Central memory CD8-positive, alpha-beta T cell (primary cell): ENCODE data around the gene MID1.

Experiments used
- ATAC-seq: fragments of 150-1000 bp; cut with Tn5 transposase; replicated peaks from 2 replicates; pipeline ENCODE4 v1.10.0; 2022; ENCODE audit warnings: mild to moderate bottlenecking, moderate FRiP score, moderate number of reproducible peaks; ENCODE audit not compliant: poor library complexity, severe bottlenecking; ENCODE audit errors: extremely low read depth
- DNase-seq, 2 donors: peaks; one replicate each; pipeline ENCODE4 v3.0.0; 2021; ENCODE audit warnings: low spot score in 2 of 2
- H3K27ac Mint-ChIP-seq: one replicate; pipeline ENCODE4 v1.8.0; 2022; ENCODE audit warnings: low read depth, mild to moderate bottlenecking, moderate library complexity, mixed read lengths
- H3K27me3 Mint-ChIP-seq: one replicate; pipeline ENCODE4 v1.8.0; 2022; ENCODE audit warnings: mixed read lengths
- H3K36me3 Mint-ChIP-seq: one replicate; pipeline ENCODE4 v1.8.0; 2022; ENCODE audit warnings: mild to moderate bottlenecking, moderate library complexity, mixed read lengths; ENCODE audit not compliant: insufficient read depth
- H3K4me1 Mint-ChIP-seq: one replicate; pipeline ENCODE4 v1.8.0; 2022; ENCODE audit warnings: mixed read lengths
- H3K4me3 Mint-ChIP-seq: one replicate; pipeline ENCODE4 v1.8.0; 2022; ENCODE audit warnings: mild to moderate bottlenecking, moderate library complexity, mixed read lengths
- H3K9me3 Mint-ChIP-seq: one replicate; pipeline ENCODE4 v1.8.0; 2022; ENCODE audit warnings: mixed read lengths

The MID1 gene

DNA sequence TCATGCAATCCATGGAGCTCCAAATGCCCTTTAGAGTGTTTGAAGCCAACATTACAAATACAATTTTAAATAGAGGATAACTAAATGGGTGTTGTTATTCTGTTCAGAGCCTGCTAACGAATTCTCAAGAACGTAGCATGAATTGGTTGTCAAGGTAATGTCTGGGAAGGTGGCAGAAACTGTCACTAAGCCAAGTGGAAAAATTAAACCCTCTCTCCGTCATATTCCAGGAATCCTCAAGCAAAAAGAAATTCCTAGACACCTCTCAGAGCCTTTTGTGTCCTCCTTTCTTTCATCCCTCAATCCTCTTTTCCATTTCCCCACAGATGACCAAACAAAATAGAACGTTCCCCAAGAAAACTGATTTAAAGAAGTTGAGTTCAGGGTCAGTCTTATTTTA is 204.0 kb downstream of the MID1 start:
- Mint-ChIP-seq H3K9me3 (no peaks in the 10 kb centered on the region), H3K27ac (no peak overlapping the region), H3K4me1 (no peaks in the 10 kb centered on the region), H3K4me3 (no peak overlapping the region), H3K27me3 (no peaks in the 10 kb centered on the region), H3K36me3 (no peaks in the 10 kb centered on the region)
- DNase-seq, result no peak
- no peak for ATAC-seq

DNA sequence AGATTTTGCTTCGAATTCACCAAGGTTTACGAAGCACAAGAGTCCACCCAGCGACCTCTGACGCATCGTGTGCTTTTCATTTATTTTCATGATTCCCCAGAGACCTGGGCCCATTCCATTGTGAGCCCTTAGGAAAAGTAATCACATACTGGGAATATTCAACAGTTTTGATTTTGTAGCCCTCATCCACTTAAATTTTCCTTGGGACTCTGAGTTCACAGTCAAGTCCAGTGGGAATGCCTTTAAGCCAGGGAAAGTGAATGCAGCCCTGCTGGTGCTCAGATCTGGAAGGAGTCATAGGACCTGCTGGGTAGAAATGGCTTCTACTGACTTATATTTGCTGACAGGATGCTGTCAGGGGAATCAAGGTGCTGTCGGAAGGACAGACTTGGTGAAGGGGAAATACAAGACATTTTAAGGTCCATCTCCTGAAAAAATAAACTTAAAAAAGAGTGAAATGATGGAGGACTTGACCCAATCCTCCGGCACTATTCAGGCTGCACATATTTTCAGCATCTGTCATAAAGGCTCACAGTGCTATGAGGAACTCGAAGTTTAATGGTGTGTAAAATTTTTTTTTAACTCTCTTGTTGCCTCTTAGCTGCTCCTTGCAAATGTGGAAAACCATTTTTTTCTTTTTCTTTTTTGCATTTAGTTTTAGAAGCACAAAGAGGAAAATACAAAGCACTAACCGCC is 204.9 kb downstream of the MID1 start:
- Mint-ChIP-seq H3K9me3 (no peaks in the 10 kb centered on the region), H3K4me3 (no peak overlapping the region), H3K27ac (no peak overlapping the region), H3K27me3 (no peaks in the 10 kb centered on the region), H3K4me1 (no peaks in the 10 kb centered on the region), H3K36me3 (no peaks in the 10 kb centered on the region)
- no peak for DNase-seq
- ATAC-seq, result no peak

DNA sequence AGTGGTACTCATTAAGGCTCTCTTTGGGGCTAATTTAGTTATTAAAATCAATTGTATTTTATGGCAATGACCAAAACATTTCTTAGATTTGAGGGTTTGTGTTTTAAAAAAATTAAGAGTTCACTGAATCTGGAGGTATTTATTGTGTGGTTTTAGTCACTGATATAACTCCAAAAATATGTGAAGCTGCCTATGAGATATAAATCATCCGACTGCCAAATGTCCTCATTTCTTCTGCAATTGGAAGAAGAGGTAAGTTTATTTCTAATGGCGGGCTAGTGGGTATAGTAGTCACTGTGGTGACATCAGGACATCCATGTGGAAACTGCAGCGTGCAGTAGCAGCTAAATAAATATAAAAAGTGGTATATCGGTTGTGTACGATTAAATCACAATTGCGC is 205.5 kb downstream of the MID1 start:
- no peak overlapping the region for H3K4me3 Mint-ChIP-seq
- H3K4me1 Mint-ChIP-seq, result no peaks in the 10 kb centered on the region
- no peak for ATAC-seq

DNA sequence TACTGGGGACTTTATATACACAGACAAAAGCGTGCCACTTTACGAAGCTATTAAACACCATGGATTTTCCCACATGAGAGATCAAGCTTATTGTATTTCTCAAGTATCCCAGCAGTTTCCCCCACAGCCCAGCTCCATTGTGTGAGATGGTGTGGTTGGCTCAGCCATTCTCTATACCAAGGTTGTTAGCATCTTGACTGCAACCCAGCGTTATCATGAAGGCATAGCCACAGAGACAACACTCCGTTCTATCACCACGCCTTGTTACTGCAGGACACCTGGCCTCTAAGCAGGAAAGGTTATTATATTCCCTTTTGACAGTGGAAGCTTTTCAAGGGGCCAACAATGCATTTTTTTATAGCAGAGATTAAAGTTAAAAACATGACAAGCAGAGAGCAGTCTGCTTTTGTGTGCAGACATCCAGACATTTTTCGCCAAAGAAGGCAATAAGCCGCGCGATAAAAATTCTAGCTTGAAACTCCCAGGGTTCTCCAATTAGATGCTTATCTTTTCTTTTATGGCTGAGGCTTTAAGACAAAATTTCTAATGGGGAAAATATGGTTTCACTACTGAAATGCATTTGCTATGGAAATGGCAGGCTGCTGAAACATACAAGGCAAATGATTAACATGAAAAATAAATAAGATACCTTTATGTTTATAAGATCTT is 206.1 kb downstream of the MID1 start:
- no peak for DNase-seq
- H3K36me3 Mint-ChIP-seq, result no peaks in the 10 kb centered on the region
- H3K4me3 Mint-ChIP-seq, result no peak overlapping the region
- no peaks in the 10 kb centered on the region for H3K9me3 Mint-ChIP-seq
- no peaks in the 10 kb centered on the region for H3K27me3 Mint-ChIP-seq
- H3K27ac Mint-ChIP-seq, result no peak overlapping the region
- no peak for ATAC-seq
- H3K4me1 Mint-ChIP-seq, result no peaks in the 10 kb centered on the region

More for the DNA sequence above, 205.5 kb downstream of the MID1 start:
- Mint-ChIP-seq H3K9me3 (no peaks in the 10 kb centered on the region), H3K36me3 (no peaks in the 10 kb centered on the region), H3K27ac (no peak overlapping the region), H3K27me3 (no peaks in the 10 kb centered on the region)
- no peak for DNase-seq

DNA sequence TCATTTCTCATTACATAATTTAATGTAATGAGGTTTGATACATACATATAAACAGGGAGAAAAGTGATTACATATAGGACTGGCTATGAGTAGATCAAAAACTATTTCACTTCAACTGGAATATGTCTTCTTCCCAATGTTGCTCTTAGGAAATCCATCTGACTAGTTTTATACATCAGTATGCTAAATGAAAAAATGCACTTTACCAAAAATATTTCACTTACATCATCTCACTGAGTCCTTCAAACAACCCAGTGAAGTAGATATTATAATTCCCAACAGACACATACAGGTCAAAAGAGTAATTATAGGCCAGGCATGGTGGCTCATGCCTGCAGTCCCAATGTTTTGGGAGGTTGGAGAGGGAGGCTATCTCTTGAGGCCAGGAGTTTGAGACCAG is 215.9 kb downstream of the MID1 start:
- no peak for DNase-seq
- peaks cover 2% of the 10 kb centered on the region for H3K36me3 Mint-ChIP-seq
- H3K4me1 Mint-ChIP-seq, result no peaks in the 10 kb centered on the region
- no peaks in the 10 kb centered on the region for H3K9me3 Mint-ChIP-seq
- no peaks in the 10 kb centered on the region for H3K27me3 Mint-ChIP-seq
- no peak overlapping the region for H3K4me3 Mint-ChIP-seq
- ATAC-seq, result no peak
- H3K27ac Mint-ChIP-seq, result no peak overlapping the region

DNA sequence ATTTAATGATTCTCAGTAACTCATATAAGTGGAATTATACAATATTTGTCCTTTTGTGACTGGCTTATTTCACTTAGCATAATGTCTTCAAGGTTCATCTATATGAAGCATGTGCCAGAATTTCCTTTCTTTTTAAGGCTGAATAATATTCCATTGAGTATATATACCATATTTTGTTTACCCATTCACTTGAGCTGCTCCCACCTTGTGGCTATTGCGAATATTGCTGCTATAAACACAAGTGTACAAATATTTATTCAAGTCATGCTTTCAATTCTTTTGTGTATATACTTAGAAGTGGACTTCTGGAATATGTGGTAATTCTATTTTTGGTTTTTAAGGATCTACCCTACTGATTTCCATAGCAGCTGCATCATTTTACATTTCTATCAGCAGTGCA is 219.1 kb downstream of the MID1 start:
- peaks cover 2% of the 10 kb centered on the region for H3K9me3 Mint-ChIP-seq
- H3K27me3 Mint-ChIP-seq, result no peaks in the 10 kb centered on the region
- ATAC-seq (no peak), DNase-seq (no peak)
- H3K4me1 Mint-ChIP-seq, result no peaks in the 10 kb centered on the region
- H3K36me3 Mint-ChIP-seq, result no peaks in the 10 kb centered on the region
- no peak overlapping the region for H3K4me3 Mint-ChIP-seq
- H3K27ac Mint-ChIP-seq, result no peak overlapping the region

DNA sequence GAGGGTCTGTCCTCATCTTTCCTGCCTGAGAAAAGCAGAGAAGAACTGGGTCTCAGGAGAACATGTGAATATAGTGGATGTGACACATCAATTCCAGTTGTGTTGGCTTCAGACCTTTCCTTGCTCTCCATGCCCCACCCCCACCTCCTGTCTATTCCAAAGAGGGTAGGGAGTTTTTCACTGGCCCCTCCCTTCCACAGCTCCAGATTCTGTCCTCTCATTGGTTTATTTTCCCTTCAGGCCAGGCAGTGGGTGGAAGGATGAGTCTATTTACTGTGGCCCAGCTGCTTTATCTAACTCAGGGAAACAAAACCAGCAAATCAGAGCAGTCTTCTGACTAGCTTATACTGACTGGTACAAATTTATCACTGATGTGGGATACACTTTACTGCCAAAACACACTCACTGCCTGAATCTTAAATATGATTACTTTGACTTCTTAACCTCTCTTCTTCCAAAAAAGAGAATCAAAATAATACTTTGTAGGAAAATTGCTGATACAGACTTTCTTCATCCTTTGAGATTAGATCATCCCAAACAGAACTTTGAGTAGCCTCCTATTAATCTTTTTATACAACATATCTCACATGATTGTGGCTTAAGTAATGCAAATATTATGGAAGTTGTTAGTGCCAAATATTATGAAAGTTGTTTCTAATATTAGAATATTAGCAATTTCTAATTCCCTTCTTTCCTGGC is 221.2 kb downstream of the MID1 start:
- no peak for ATAC-seq
- Mint-ChIP-seq H3K9me3 (peaks cover 10% of the 10 kb centered on the region), H3K27ac (no peak overlapping the region), H3K4me3 (no peak overlapping the region), H3K4me1 (no peaks in the 10 kb centered on the region), H3K27me3 (no peaks in the 10 kb centered on the region), H3K36me3 (no peaks in the 10 kb centered on the region)
- DNase-seq, result no peak

DNA sequence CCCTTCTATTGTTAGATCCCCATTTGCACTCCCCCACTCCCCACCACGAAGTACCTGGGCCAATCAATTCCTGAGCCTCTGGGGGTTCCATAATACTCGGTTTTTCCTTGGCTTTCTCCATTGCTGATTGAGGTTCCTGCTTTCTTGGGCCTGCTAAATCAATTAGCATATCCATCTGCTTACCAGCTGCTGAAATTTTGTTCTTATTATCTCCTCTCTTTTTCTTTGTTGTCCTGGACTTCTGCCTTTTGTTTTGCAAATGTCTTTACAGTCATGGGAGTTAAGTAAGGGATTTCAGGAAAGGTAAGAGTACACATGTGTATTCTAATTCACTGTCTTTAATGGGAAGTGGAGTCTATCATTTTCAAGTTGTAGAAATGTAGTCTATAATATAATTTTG is 222.2 kb downstream of the MID1 start:
- no peaks in the 10 kb centered on the region for H3K27me3 Mint-ChIP-seq
- H3K4me3 Mint-ChIP-seq, result no peak overlapping the region
- no peak for DNase-seq
- no peak overlapping the region for H3K27ac Mint-ChIP-seq
- no peaks in the 10 kb centered on the region for H3K4me1 Mint-ChIP-seq
- ATAC-seq, result no peak
- peaks cover 10% of the 10 kb centered on the region for H3K9me3 Mint-ChIP-seq
- no peaks in the 10 kb centered on the region for H3K36me3 Mint-ChIP-seq

DNA sequence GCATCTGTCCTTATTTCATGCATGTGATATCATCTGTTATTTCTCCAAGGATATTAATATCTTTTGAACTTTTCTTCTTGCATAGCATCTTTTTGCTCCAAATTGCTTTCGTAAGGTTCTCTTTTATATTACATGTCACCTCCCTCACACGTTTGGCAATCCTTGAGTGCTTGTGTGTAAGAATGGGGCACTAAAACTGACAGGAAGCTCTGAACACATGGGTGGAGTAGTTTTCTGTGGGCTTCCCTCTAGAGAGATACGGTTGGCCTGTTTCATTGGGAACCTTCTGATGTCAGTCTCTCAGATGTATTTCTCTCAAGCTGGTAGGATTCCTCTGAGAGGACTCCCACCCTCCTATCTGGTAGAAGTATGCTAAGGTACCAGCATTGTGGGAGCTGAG is 223.0 kb downstream of the MID1 start:
- Mint-ChIP-seq H3K4me1 (no peaks in the 10 kb centered on the region), H3K36me3 (no peaks in the 10 kb centered on the region)
- DNase-seq, result no peak

DNA sequence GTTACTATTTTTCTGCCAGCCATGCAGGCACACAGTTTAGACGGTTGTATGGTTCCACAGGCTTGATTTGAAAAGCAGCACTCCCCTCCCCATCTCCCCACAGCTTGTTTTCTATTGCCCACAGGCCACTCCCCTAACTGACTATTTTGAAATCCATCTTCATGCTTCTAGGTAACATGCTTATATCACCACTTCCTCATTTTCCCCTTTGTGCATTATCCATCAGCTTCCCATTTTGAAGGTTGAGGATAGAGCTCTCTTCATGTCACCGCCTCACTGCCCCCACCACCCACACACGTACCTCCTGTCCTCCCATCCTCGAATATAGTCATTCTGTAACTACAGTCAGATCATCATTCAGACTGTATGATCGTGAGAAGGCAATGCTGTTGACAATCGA is 224.7 kb downstream of the MID1 start:
- Mint-ChIP-seq H3K4me3 (no peak overlapping the region), H3K9me3 (peaks cover 10% of the 10 kb centered on the region), H3K36me3 (no peaks in the 10 kb centered on the region), H3K4me1 (no peaks in the 10 kb centered on the region), H3K27ac (no peak overlapping the region), H3K27me3 (no peaks in the 10 kb centered on the region)
- ATAC-seq (no peak), DNase-seq (no peak)

More for the DNA sequence above, 223.0 kb downstream of the MID1 start:
- H3K4me3 Mint-ChIP-seq, result no peak overlapping the region
- H3K27me3 Mint-ChIP-seq, result no peaks in the 10 kb centered on the region
- H3K27ac Mint-ChIP-seq, result no peak overlapping the region
- no peak for ATAC-seq
- peaks cover 10% of the 10 kb centered on the region for H3K9me3 Mint-ChIP-seq
